ENCODE data around the gene SSR1.

SSR1 gene

GRCh38 chr6:7232351-7232750 lies 80.6 kb downstream of the SSR1 start:
- TF ChIP-seq TAF1 (IDR thresholded peaks at IDR 0.05; ENCODE audit: borderline replicate concordance, insufficient read depth, low read length): no peak
- no peak for TF ChIP-seq POLR2AphosphoS5 (IDR thresholded peaks at IDR 0.05; ENCODE audit: low read depth, low read length)
- TF ChIP-seq FOXP2 (optimal IDR thresholded peaks at IDR 0.05; ENCODE audit: borderline replicate concordance, extremely low read depth, extremely low read length, insufficient read depth): no peak
- TF ChIP-seq, protein P1, sequence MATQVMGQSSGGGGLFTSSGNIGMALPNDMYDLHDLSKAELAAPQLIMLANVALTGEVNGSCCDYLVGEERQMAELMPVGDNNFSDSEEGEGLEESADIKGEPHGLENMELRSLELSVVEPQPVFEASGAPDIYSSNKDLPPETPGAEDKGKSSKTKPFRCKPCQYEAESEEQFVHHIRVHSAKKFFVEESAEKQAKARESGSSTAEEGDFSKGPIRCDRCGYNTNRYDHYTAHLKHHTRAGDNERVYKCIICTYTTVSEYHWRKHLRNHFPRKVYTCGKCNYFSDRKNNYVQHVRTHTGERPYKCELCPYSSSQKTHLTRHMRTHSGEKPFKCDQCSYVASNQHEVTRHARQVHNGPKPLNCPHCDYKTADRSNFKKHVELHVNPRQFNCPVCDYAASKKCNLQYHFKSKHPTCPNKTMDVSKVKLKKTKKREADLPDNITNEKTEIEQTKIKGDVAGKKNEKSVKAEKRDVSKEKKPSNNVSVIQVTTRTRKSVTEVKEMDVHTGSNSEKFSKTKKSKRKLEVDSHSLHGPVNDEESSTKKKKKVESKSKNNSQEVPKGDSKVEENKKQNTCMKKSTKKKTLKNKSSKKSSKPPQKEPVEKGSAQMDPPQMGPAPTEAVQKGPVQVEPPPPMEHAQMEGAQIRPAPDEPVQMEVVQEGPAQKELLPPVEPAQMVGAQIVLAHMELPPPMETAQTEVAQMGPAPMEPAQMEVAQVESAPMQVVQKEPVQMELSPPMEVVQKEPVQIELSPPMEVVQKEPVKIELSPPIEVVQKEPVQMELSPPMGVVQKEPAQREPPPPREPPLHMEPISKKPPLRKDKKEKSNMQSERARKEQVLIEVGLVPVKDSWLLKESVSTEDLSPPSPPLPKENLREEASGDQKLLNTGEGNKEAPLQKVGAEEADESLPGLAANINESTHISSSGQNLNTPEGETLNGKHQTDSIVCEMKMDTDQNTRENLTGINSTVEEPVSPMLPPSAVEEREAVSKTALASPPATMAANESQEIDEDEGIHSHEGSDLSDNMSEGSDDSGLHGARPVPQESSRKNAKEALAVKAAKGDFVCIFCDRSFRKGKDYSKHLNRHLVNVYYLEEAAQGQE (IDR thresholded peaks at IDR 0.05; ENCODE audit: insufficient read depth in 1 of 2, low read depth in 2 of 2, low read length in 2 of 2): no peak
- no peak for TF ChIP-seq SIN3A (IDR thresholded peaks at IDR 0.05; ENCODE audit: borderline replicate concordance, insufficient read depth, low read length)

DNA sequence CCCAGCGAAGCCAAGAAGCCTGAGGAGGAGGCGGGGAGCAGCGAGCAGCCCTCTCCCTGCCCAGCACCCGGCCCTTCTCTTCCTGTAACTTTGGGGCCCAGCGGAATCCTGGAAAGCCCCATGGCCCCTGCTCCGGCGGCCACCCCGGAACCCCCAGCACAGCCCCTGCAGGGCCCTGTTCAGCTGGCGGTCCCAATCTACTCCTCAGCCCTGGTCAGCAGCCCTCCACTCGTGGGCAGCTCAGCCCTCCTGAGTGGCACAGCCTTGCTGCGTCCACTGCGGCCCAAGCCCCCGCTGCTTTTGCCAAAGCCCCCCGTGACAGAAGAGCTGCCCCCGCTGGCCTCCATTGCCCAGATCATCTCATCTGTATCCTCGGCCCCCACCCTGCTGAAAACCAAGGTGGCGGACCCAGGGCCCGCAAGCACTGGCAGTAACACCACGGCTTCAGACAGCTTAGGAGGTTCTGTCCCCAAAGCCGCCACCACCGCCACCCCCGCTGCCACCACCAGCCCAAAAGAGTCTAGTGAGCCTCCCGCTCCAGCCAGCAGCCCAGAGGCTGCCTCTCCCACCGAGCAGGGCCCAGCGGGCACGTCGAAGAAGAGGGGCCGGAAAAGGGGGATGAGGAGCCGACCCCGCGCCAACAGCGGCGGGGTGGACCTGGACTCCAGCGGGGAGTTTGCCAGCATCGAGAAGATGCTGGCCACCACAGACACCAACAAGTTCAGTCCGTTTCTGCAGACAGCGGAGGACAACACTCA lies 81.9 kb downstream of the SSR1 start:
- TF ChIP-seq, protein P1 (IDR thresholded peaks at IDR 0.05; ENCODE audit: insufficient read depth in 1 of 2, low read depth in 2 of 2, low read length in 2 of 2): no peak
- no peak for TF ChIP-seq POLR2AphosphoS5 (IDR thresholded peaks at IDR 0.05; ENCODE audit: low read depth, low read length)
- TF ChIP-seq TAF1 (IDR thresholded peaks at IDR 0.05; ENCODE audit: borderline replicate concordance, insufficient read depth, low read length): no peak

DNA sequence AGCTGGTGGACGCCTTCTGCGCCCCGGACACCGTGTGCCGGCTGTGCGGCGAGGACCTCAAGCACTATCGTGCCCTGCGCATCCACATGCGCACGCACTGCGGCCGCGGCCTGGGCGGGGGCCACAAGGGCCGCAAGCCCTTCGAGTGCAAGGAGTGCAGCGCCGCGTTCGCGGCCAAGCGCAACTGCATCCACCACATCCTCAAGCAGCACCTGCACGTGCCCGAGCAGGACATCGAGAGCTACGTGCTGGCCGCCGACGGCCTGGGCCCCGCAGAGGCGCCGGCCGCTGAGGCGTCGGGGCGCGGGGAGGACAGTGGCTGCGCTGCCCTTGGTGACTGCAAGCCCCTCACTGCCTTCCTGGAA lies 82.7 kb downstream of the SSR1 start:
- no peak for TF ChIP-seq FOXP2 (optimal IDR thresholded peaks at IDR 0.05; ENCODE audit: borderline replicate concordance, extremely low read depth, extremely low read length, insufficient read depth)

GRCh38 chr6:7229376-7230326 lies 83.3 kb downstream of the SSR1 start:
- TF ChIP-seq TAF1 (IDR thresholded peaks at IDR 0.05; ENCODE audit: borderline replicate concordance, insufficient read depth, low read length): no peak
- TF ChIP-seq, protein P1 (IDR thresholded peaks at IDR 0.05; ENCODE audit: insufficient read depth in 1 of 2, low read depth in 2 of 2, low read length in 2 of 2): no peak
- TF ChIP-seq FOXP2 (optimal IDR thresholded peaks at IDR 0.05; ENCODE audit: borderline replicate concordance, extremely low read depth, extremely low read length, insufficient read depth): no peak
- no peak for TF ChIP-seq POLR2AphosphoS5 (IDR thresholded peaks at IDR 0.05; ENCODE audit: low read depth, low read length)
- no peak for TF ChIP-seq SIN3A (IDR thresholded peaks at IDR 0.05; ENCODE audit: borderline replicate concordance, insufficient read depth, low read length)

DNA sequence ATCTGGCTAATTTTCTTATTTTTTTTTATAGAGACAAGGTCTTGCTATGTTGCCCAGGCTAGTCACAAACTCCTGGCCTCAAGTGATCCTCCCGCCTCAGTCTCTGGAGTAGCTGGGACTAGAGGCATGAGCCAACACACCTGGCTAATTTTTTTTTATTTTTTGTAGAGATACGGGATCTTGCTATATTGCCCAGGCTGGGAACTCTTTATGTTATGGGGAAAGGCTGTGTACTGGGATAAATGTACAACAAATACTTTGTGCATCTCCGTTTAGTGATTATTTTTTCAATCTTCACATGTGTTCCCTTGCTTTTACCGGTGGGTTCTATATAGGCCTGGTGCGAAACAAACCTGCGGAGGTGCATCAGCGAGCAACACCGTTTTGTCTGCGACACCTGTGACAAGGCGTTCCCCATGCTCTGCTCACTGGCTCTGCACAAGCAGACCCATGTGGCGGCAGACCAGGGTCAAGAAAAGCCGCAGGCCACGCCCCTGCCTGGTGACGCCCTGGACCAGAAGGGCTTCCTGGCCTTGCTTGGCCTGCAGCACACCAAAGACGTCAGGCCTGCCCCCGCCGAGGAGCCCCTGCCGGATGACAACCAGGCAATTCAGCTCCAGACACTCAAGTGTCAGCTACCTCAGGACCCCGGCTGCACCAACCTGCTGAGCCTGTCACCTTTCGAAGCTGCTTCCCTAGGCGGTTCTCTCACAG lies 84.2 kb downstream of the SSR1 start:
- TF ChIP-seq, protein P1 (IDR thresholded peaks at IDR 0.05; ENCODE audit: insufficient read depth in 1 of 2, low read depth in 2 of 2, low read length in 2 of 2): no peak
- TF ChIP-seq FOXP2 (optimal IDR thresholded peaks at IDR 0.05; ENCODE audit: borderline replicate concordance, extremely low read depth, extremely low read length, insufficient read depth) (no peak), POLR2AphosphoS5 (IDR thresholded peaks at IDR 0.05; ENCODE audit: low read depth, low read length) (no peak), TAF1 (IDR thresholded peaks at IDR 0.05; ENCODE audit: borderline replicate concordance, insufficient read depth, low read length) (no peak), SIN3A (IDR thresholded peaks at IDR 0.05; ENCODE audit: borderline replicate concordance, insufficient read depth, low read length) (no peak)

Data from PFSK-1 (cell line).